ENCODE results near the gene CD70.

- no peak for TF ChIP-seq CTCF (IDR thresholded peaks at IDR 0.05)
- no peak for TF ChIP-seq POLR2AphosphoS5 (IDR thresholded peaks at IDR 0.05)
- TF ChIP-seq POLR2A (IDR thresholded peaks at IDR 0.05; ENCODE audit: low read depth): no peak
- no peak for TF ChIP-seq EP300 (IDR thresholded peaks at IDR 0.05)
Observed at GRCh38 chr19:6626764-6627163, 35.8 kb upstream of the CD70 start.

Measured in esophagus muscularis mucosa (tissue), 4 donors.